GM13977 (cell line): ENCODE results near the gene CACNG6.
"Not testable (repeated sequence)": the region's sequence is repeated elsewhere in the genome, so short reads cannot be mapped to it uniquely, and the experiment has no call there.

Experiments
- DNase-seq: peaks from one replicate; pipeline ENCODE4 v3.0.0; 2012; ENCODE audit warnings: low spot score
- in situ Hi-C: fragments of 300-500 bp; cut with MboI; formaldehyde crosslinking; loops from one replicate; pipeline ENCODE4 v1.12.0; 2022; ENCODE audit warnings: low sequenced_read_pairs, low pct_unique_long_range_greater_than_20kb, mixed read lengths, inconsistent platforms; ENCODE audit not compliant: unreplicated experiment
- TF ChIP-seq, protein P1 (sequence below): IDR thresholded peaks from 2 replicates; pipeline ENCODE4 v1.5.1; 2012; ENCODE audit warnings: mild to moderate bottlenecking, control low read depth; ENCODE audit not compliant: insufficient read depth; ENCODE audit errors: extremely low read depth, missing control alignments

CACNG6 gene

DNA sequence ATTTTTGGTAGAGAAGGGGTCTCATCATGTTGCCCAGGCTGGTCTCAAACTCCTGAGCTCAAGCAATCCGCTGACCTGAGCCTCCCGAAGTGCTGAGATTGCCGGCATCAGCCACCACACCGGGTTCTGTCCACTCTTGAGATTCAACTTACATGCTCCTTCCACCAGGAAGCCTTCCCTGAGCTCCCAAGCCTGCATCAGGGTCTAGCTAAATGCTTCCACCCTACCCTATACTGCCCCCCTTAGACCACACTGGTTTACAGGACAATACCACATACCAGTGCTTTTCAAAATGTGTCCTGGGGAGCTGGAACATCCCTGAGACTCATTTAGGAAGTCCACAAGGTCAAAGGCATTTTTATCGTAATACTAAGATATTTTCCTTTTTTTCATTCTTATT lies 43.8 kb upstream of the CACNG6 start:
- DNase-seq: no peak
- TF ChIP-seq, protein P1, sequence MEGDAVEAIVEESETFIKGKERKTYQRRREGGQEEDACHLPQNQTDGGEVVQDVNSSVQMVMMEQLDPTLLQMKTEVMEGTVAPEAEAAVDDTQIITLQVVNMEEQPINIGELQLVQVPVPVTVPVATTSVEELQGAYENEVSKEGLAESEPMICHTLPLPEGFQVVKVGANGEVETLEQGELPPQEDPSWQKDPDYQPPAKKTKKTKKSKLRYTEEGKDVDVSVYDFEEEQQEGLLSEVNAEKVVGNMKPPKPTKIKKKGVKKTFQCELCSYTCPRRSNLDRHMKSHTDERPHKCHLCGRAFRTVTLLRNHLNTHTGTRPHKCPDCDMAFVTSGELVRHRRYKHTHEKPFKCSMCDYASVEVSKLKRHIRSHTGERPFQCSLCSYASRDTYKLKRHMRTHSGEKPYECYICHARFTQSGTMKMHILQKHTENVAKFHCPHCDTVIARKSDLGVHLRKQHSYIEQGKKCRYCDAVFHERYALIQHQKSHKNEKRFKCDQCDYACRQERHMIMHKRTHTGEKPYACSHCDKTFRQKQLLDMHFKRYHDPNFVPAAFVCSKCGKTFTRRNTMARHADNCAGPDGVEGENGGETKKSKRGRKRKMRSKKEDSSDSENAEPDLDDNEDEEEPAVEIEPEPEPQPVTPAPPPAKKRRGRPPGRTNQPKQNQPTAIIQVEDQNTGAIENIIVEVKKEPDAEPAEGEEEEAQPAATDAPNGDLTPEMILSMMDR: peak; percentile 2
- in situ Hi-C loops: no loop called here

- DNase-seq, in situ Hi-C loops: not testable (repeated sequence)
Measured at GRCh38 chr19:53948611-53949010, 42.8 kb upstream of the CACNG6 start.

DNA sequence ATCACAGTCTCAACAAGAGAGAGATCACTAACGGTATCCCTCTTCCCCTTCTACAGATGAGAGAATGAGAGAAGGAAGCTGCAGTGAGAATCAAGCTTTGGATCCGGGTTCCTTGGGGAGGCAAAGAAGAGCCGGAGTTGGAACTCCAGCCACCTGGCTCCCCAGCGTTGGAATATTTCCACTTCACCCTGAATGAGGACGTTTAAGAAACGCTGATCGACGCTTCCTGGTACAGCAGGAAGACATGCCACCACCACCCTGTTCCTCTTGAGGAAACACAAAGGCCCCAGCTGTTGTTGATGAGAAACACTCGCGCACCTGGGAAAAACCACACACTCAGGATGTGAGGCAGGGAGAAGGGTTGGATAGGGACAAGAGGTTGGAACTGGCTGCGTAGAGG lies 40.0 kb upstream of the CACNG6 start:
- no peak for DNase-seq
- TF ChIP-seq, protein P1: no peak
- in situ Hi-C loops: no loop called here

DNA sequence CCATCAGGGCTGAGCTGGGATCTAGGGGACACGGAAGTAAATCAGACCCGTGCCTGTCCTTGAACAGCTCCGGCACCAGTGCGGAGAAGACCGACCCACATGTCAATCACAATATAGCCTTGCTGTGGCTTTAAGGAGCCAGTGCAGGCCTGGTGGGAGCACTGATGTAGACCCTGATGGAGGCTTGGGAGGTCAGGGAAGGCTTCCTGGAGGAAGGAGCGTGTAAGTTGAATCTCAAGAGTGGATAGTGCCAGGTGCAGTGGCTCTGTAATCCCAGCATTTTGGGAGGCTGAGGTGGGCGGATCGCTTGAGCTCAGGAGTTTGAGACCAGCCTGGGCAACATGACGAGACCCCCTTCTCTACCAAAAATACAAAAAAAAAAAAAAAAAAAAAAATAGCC lies 39.5 kb upstream of the CACNG6 start:
- no peak for DNase-seq
- TF ChIP-seq, protein P1: no peak
- in situ Hi-C loops: no loop called here

DNA sequence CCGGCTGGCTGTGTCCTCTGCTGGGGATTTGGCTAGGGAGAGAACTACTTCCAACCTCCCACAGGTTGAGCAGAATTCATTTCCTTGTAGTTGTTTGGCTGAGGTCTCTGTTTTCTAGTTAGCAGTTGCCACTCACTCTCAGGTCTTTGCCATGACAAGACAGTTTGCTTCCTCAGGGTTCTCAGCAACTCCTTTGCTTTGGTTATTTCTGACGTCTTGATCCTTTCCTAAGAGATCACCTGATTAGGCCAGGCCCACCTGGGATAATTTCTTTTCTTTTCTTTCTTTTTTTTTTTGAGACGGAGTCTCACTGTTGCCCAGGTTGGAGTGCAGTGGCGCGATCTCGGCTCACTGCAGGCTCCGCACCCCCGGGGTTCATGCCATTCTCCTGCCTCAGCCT lies 38.1 kb upstream of the CACNG6 start:
- no peak for DNase-seq
- TF ChIP-seq, protein P1: no peak
- in situ Hi-C loops: no loop called here

GRCh38 chr19:53957448-53958167 lies 33.8 kb upstream of the CACNG6 start:
- in situ Hi-C loops: no loop called here
- TF ChIP-seq, protein P1: no peak
- no peak for DNase-seq

DNA sequence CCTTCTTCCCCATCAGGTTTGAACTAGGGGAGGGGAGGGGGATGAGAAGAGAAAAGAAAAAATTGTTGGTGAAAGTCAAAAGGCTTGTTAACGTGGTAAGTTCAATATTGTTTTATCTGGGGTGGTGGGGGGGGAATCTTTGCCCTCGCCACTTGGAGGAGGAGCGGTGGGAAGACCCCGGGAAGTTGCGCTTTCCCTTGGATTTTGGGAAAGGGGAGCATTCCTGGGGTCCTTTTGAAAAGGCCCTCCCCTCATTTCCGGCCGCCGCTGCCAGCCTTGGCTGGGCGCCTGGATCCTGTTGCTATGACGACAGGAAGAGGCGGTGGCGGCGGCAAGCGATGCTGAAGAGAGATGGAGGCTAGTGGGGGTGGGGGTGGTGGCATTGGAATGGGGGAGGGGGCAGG lies 33.3 kb upstream of the CACNG6 start:
- no peak for DNase-seq
- TF ChIP-seq, protein P1: no peak
- in situ Hi-C loops: no loop called here
